GM12864 (cell line): ENCODE results near the gene PCDHA5.
A peak's percentile ranks its signal among the peaks of the same experiment; 100 is the strongest.
"Not testable (repeated sequence)": the region's sequence is repeated elsewhere in the genome, so short reads cannot be mapped to it uniquely, and the experiment has no call there.

Experiments used
- DNase-seq: peaks from one replicate; pipeline ENCODE4 v3.0.0-alpha.2; 2011; ENCODE audit warnings: low read depth
- H3K4me3 ChIP-seq: 2 replicates; pipeline ENCODE4 v1.5.1; 2011; ENCODE audit warnings: mild to moderate bottlenecking, low read depth, low read length, control low read depth
- TF ChIP-seq, protein P1 (sequence below): IDR thresholded peaks from 2 replicates; pipeline ENCODE4 v1.5.1; 2011; ENCODE audit warnings: low read depth, mild to moderate bottlenecking, moderate library complexity, low read length, control low read depth, inconsistent platforms; ENCODE audit errors: missing control alignments

Gene PCDHA5

GRCh38 chr5:140806834-140807775 is 14.3 kb upstream of the PCDHA5 start, which contains the start of gene PCDHA4:
PCDHA4 (plus strand) TSS chr5:140807068.
- TF ChIP-seq, protein P1, sequence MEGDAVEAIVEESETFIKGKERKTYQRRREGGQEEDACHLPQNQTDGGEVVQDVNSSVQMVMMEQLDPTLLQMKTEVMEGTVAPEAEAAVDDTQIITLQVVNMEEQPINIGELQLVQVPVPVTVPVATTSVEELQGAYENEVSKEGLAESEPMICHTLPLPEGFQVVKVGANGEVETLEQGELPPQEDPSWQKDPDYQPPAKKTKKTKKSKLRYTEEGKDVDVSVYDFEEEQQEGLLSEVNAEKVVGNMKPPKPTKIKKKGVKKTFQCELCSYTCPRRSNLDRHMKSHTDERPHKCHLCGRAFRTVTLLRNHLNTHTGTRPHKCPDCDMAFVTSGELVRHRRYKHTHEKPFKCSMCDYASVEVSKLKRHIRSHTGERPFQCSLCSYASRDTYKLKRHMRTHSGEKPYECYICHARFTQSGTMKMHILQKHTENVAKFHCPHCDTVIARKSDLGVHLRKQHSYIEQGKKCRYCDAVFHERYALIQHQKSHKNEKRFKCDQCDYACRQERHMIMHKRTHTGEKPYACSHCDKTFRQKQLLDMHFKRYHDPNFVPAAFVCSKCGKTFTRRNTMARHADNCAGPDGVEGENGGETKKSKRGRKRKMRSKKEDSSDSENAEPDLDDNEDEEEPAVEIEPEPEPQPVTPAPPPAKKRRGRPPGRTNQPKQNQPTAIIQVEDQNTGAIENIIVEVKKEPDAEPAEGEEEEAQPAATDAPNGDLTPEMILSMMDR = peak; percentile 27

GRCh38 chr5:140808241-140808888 is 13.0 kb upstream of the PCDHA5 start:
- H3K4me3 ChIP-seq, DNase-seq: not testable (repeated sequence)

More at GRCh38 chr5:140806834-140807775, 14.3 kb upstream of the PCDHA5 start, which contains the start of gene PCDHA4:
- H3K4me3 ChIP-seq = no peak within 1 kb of the TSS
- DNase-seq = no peak

GRCh38 chr5:140808889-140809291 is 12.5 kb upstream of the PCDHA5 start:
- TF ChIP-seq, protein P1 = no peak
- DNase-seq = no peak
- no peak overlapping the region for H3K4me3 ChIP-seq

GRCh38 chr5:140822281-140822629 is 842 bp downstream of the PCDHA5 start:
- H3K4me3 ChIP-seq = no peak overlapping the region
- TF ChIP-seq, protein P1 = no peak
- DNase-seq = no peak

GRCh38 chr5:140822969-140823368 is 1.6 kb downstream of the PCDHA5 start:
- H3K4me3 ChIP-seq, DNase-seq: not testable (repeated sequence)

- H3K4me3 ChIP-seq = no peak overlapping the region
- DNase-seq = no peak
- TF ChIP-seq, protein P1 = no peak
Measured at GRCh38 chr5:140823475-140823874, 2.1 kb downstream of the PCDHA5 start.

DNA sequence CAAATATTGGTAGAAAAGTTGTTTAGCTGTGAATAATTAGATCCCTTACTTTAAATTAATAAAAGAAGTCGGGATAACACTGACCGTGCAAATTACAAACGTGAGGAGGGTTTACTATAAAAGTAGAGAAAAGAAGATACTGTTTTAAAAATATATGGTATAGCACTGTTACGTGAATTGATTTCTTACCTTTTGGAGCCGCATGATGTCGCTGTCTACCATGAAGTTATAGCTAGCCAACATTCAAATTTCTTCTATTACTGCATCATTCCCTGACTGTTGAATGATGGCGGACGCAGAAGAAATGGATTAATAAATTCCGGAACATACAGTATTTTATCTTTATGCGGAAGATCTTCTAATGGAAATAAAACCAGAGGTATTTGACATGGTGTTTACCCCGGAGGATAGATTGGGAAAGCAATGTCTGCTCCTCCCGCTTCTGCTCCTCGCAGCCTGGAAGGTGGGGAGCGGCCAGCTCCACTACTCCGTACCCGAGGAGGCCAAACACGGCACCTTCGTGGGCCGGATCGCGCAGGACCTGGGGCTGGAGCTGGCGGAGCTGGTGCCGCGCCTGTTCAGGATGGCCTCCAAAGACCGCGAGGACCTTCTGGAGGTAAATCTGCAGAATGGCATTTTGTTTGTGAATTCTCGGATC is 6.4 kb downstream of the PCDHA5 start, which contains the start of gene PCDHA6:
Gene PCDHA6 (plus strand): TSS at position 257 of the 658 bp plus-strand sequence. CDS start 132 bp downstream, at position 389.
- no peak within 1 kb of the TSS for H3K4me3 ChIP-seq
- TF ChIP-seq, protein P1 = no peak
- DNase-seq = no peak
